Measurements from ENCODE around the gene FRMD8. TPM values are rescaled to one million over a fixed set of nuclear protein-coding genes. Genes with fewer than 3 reads are reported as not detected.

FRMD8 gene
- total and polyA plus RNA-seq, 9 of the 15 experiments (the other 6 are each of a cell fraction or from before 2014, with no cell fraction given), result 4.5 to 54.5 (median 15.8) TPM

GRCh38 chr11:65382033-65382803 lies 4.2 kb upstream of the FRMD8 start, which contains the start of gene SLC25A45 (continued):
- TF ChIP-seq ZNF668 (CRISPR knock-in tag; IDR thresholded peaks at IDR 0.05) (no peak), SRSF7 (optimal IDR thresholded peaks at IDR 0.05; ENCODE audit: low read depth, low read length) (no peak), PURB (CRISPR knock-in tag; IDR thresholded peaks at IDR 0.05; ENCODE audit: low read depth) (no peak), TSHZ1 (CRISPR knock-in tag; IDR thresholded peaks at IDR 0.05) (peak; percentile 70; the same call in 1 of the 2 replicates), TBL1XR1 (IDR thresholded peaks at IDR 0.05; ENCODE audit: low read length in 2 of 2) (peak; percentile 12 to 81; a peak in 3 of 4 replicates), CSDE1 (IDR thresholded peaks at IDR 0.05) (no peak), SETDB1 (IDR thresholded peaks at IDR 0.05; ENCODE audit: low read length) (no peak), MLX (CRISPR knock-in tag; conservative IDR thresholded peaks at IDR 0.05) (peak in 1 of 2 experiments; percentile 89; a peak in 1 of 4 replicates), MBD2 (IDR thresholded peaks at IDR 0.05; ENCODE audit: borderline replicate concordance, low read depth) (peak; percentile 78), PHF20 (IDR thresholded peaks at IDR 0.05; ENCODE audit: partially characterized antibody) (peak; percentile 76), NCOA2 (IDR thresholded peaks at IDR 0.05; ENCODE audit: partially characterized antibody in 2 of 2) (no peak), UBTF (IDR thresholded peaks at IDR 0.05; ENCODE audit: borderline replicate concordance in 1 of 2, low read depth in 2 of 2, low read length in 2 of 2) (peak in 1 of 2 experiments; percentile 65; a peak in 1 of 4 replicates), CBX8 (IDR thresholded peaks at IDR 0.05; ENCODE audit: borderline replicate concordance, extremely low read depth, low read depth, low read length, poor library complexity, severe bottlenecking) (no peak), ZSCAN32 (CRISPR knock-in tag; IDR thresholded peaks at IDR 0.05) (peak; percentile 30; the same call in 1 of the 2 replicates), ZNF384 (IDR thresholded peaks at IDR 0.05; ENCODE audit: low read depth, low read length) (peak; percentile 28; the same call in 1 of the 2 replicates), NR1H2 (CRISPR knock-in tag; IDR thresholded peaks at IDR 0.05) (0 out of 2 replicates have a peak, but pooled peaks have one; percentile 70), SPI1 (IDR thresholded peaks at IDR 0.05; ENCODE audit: borderline replicate concordance, low read depth, low read length) (peak; percentile 57; the same call in 1 of the 2 replicates), CREM (IDR thresholded peaks at IDR 0.05; ENCODE audit: low read depth) (peak; percentile 78), RBM39 (optimal IDR thresholded peaks at IDR 0.05; ENCODE audit: low read depth, low read length) (no peak), CEBPG (CRISPR knock-in tag; IDR thresholded peaks at IDR 0.05) (no peak), CEBPG (tag; conservative IDR thresholded peaks at IDR 0.05 in 1 of 2, IDR thresholded peaks at IDR 0.05 in 1 of 2) (no peak)

Data from K562 (cell line).